Spinal cord (tissue), 10 donors: Measurements from ENCODE around the gene FOXP4. TPM values are rescaled to one million over a fixed set of nuclear protein-coding genes. Genes with fewer than 3 reads are reported as not detected.

ENCODE experiments used
- DNase-seq, 6 donors: peaks; one replicate each; pipeline versions ENCODE4 v3.0.0 to v3.0.0-alpha.2; 2013 to 2015; ENCODE audit warnings: low spot score in 6 of 6, low read depth in 4 of 6
- H3K27ac ChIP-seq: one replicate; pipeline ENCODE4 v1.5.1; 2013; ENCODE audit warnings: low read depth, low read length, control low read depth
- H3K27me3 ChIP-seq: one replicate; pipeline ENCODE4 v1.6.1; 2013; ENCODE audit warnings: low read length; ENCODE audit not compliant: control insufficient read depth, insufficient read depth
- H3K36me3 ChIP-seq: one replicate; pipeline ENCODE4 v1.6.1; 2013; ENCODE audit warnings: low read length; ENCODE audit not compliant: control insufficient read depth, insufficient read depth
- H3K4me1 ChIP-seq: one replicate; pipeline ENCODE4 v1.6.1; 2013; ENCODE audit warnings: low read length; ENCODE audit not compliant: control insufficient read depth, insufficient read depth
- H3K4me3 ChIP-seq: one replicate; pipeline ENCODE4 v1.5.1; 2013; ENCODE audit warnings: low read depth, low read length, control low read depth
- H3K9me3 ChIP-seq: one replicate; pipeline ENCODE4 v1.6.1; 2013; ENCODE audit warnings: low read length; ENCODE audit not compliant: control insufficient read depth, insufficient read depth
- WGBS: methylation state at CpG from one replicate; pipeline ENCODE4 v1.1.5; 2013; ENCODE audit warnings: missing lambda C conversion rate; ENCODE audit not compliant: insufficient coverage; 5-methylcytosine and 5-hydroxymethylcytosine counted together
- polyA plus RNA-seq, 2 donors: library from polyadenylated mRNA; unstranded; fragments of 120-200 nt; gene quantifications; one replicate each; pipeline ENCODE4 v1.2.1, GENCODE V29; 2013; ENCODE audit not compliant: insufficient read length in 2 of 2
- total RNA-seq, 2 donors: library from RNA; depleted of rRNA in 1 of 2; stranded (reverse); fragments of 120-200 nt in 1 of 2; fragments of >200 nt in 1 of 2; gene quantifications; one replicate each; pipeline versions ENCODE4 v1.2.3 to v1.2.4, GENCODE V29; 2013 to 2014
- donor health status: healthy.

The FOXP4 gene
- total and polyA plus RNA-seq, 4 donors: 3.5 to 27.8 (median 12.0) TPM

- no peaks in the 10 kb centered on the region for H3K36me3 ChIP-seq
- no peak for DNase-seq
- WGBS: 85% methylated on average over 2 of the region's 2 CpGs
- no peak overlapping the region for H3K27ac ChIP-seq
- H3K4me1 ChIP-seq: peaks cover 37% of the 10 kb centered on the region
- H3K9me3 ChIP-seq: no peaks in the 10 kb centered on the region
- H3K27me3 ChIP-seq: peaks cover 2% of the 10 kb centered on the region
- H3K4me3 ChIP-seq: no peak overlapping the region
Observed at GRCh38 chr6:41572613-41573012, 26.4 kb downstream of the FOXP4 start.

- Histone ChIP-seq H3K36me3 (peaks cover 4% of the 10 kb centered on the region), H3K4me3 (no peak overlapping the region), H3K9me3 (no peaks in the 10 kb centered on the region), H3K27me3 (peaks cover 4% of the 10 kb centered on the region), H3K4me1 (peaks cover 41% of the 10 kb centered on the region), H3K27ac (no peak overlapping the region)
- peak in 1 of 6 donors; percentile 94 for DNase-seq
- WGBS: 46% methylated on average over 3 of the region's 7 CpGs
Observed at GRCh38 chr6:41573276-41573675, 27.1 kb downstream of the FOXP4 start.

GRCh38 chr6:41573985-41574384, 27.8 kb downstream of the FOXP4 start:
- WGBS: 78% methylated on average over 1 of the region's 1 CpG
- Histone ChIP-seq H3K27ac (no peak overlapping the region), H3K9me3 (no peaks in the 10 kb centered on the region), H3K4me1 (peaks cover 40% of the 10 kb centered on the region), H3K27me3 (peaks cover 4% of the 10 kb centered on the region), H3K36me3 (peaks cover 4% of the 10 kb centered on the region), H3K4me3 (no peak overlapping the region)
- DNase-seq: no peak

- H3K27ac ChIP-seq: no peak overlapping the region
- 14% methylated on average over 1 of the region's 2 CpGs for WGBS
- peaks cover 4% of the 10 kb centered on the region for H3K36me3 ChIP-seq
- DNase-seq: no peak
- peaks cover 5% of the 10 kb centered on the region for H3K27me3 ChIP-seq
- no peaks in the 10 kb centered on the region for H3K9me3 ChIP-seq
- peaks cover 27% of the 10 kb centered on the region for H3K4me1 ChIP-seq
- no peak overlapping the region for H3K4me3 ChIP-seq
Observed at GRCh38 chr6:41575598-41575997, 29.4 kb downstream of the FOXP4 start.

GRCh38 chr6:41576667-41577066, 30.5 kb downstream of the FOXP4 start:
- 77% methylated on average over 3 of the region's 4 CpGs for WGBS
- Histone ChIP-seq H3K27ac (no peak overlapping the region), H3K27me3 (peaks cover 6% of the 10 kb centered on the region), H3K9me3 (no peaks in the 10 kb centered on the region), H3K36me3 (peaks cover 8% of the 10 kb centered on the region), H3K4me3 (no peak overlapping the region), H3K4me1 (peaks cover 28% of the 10 kb centered on the region)
- DNase-seq: no peak

GRCh38 chr6:41577356-41578216, 31.4 kb downstream of the FOXP4 start:
- peak overlapping the region; percentile 4 for H3K27ac ChIP-seq
- H3K36me3 ChIP-seq: peaks cover 10% of the 10 kb centered on the region
- no peak for DNase-seq
- no peak overlapping the region for H3K4me3 ChIP-seq
- peaks cover 28% of the 10 kb centered on the region for H3K4me1 ChIP-seq
- WGBS: 62% methylated on average over 5 of the region's 5 CpGs
- no peaks in the 10 kb centered on the region for H3K9me3 ChIP-seq
- H3K27me3 ChIP-seq: peaks cover 7% of the 10 kb centered on the region

- 47% methylated on average over 6 of the region's 10 CpGs for WGBS
Observed at GRCh38 chr6:41578217-41579087, 32.3 kb downstream of the FOXP4 start.

GRCh38 chr6:41579088-41579610, 33.0 kb downstream of the FOXP4 start:
- no peak overlapping the region for H3K27ac ChIP-seq
- peaks cover 10% of the 10 kb centered on the region for H3K27me3 ChIP-seq
- no peak for DNase-seq
- no peaks in the 10 kb centered on the region for H3K9me3 ChIP-seq
- WGBS: 94% methylated on average over 2 of the region's 3 CpGs
- no peak overlapping the region for H3K4me3 ChIP-seq
- H3K36me3 ChIP-seq: peaks cover 15% of the 10 kb centered on the region
- peaks cover 26% of the 10 kb centered on the region for H3K4me1 ChIP-seq

More at GRCh38 chr6:41578217-41579087, 32.3 kb downstream of the FOXP4 start:
- H3K27me3 ChIP-seq: peaks cover 7% of the 10 kb centered on the region
- peak in 1 of 6 donors; percentile 77 for DNase-seq
- no peak overlapping the region for H3K4me3 ChIP-seq
- peak overlapping the region; percentile 4 for H3K27ac ChIP-seq
- peaks cover 26% of the 10 kb centered on the region for H3K4me1 ChIP-seq
- H3K36me3 ChIP-seq: peaks cover 12% of the 10 kb centered on the region
- no peaks in the 10 kb centered on the region for H3K9me3 ChIP-seq

GRCh38 chr6:41580690-41581089, 34.5 kb downstream of the FOXP4 start:
- peaks cover 12% of the 10 kb centered on the region for H3K27me3 ChIP-seq
- H3K36me3 ChIP-seq: peaks cover 26% of the 10 kb centered on the region
- H3K4me1 ChIP-seq: peaks cover 28% of the 10 kb centered on the region
- H3K27ac ChIP-seq: no peak overlapping the region
- DNase-seq: no peak
- no peaks in the 10 kb centered on the region for H3K9me3 ChIP-seq
- WGBS: 72% methylated on average over 4 of the region's 7 CpGs
- no peak overlapping the region for H3K4me3 ChIP-seq
